NCI-H128 (cell line): ENCODE measurements around the gene SIRT3.
"Not testable (repeated sequence)": the region's sequence is repeated elsewhere in the genome, so short reads cannot be mapped to it uniquely, and the experiment has no call there.

ENCODE experiments used
- DNase-seq: peaks from one replicate; lab custom pipeline; 2025; ENCODE audit not compliant: unreplicated experiment; lab: John Stamatoyannopoulos, UW

The SIRT3 gene

GRCh38 chr11:180242-180641, 55.9 kb downstream of the SIRT3 start:
- not testable (repeated sequence) for DNase-seq
